Glomerular endothelial cell (primary cell): Measurements from ENCODE around the gene CDC20B. TPM values are rescaled to one million over a fixed set of nuclear protein-coding genes. Genes with fewer than 3 reads are reported as not detected.

Experiments used
- DNase-seq: peaks from one replicate; pipeline ENCODE4 v3.0.0-alpha.2; 2011; ENCODE audit warnings: low read depth, low spot score; ENCODE audit errors: extremely low read depth
- total RNA-seq: library from RNA; depleted of rRNA; stranded (reverse); fragments of >200 nt; gene quantifications from 2 replicates; pipeline ENCODE4 v1.2.3, GENCODE V29; 2015

CDC20B gene
- total RNA-seq = 0.23 TPM in 1 of 2 replicates, not detected in the other

- DNase-seq = no peak
Measured at GRCh38 chr5:55172937-55173686, at the start of gene CDC20B. CDC20B (minus strand) TSS chr5:55173177; CDS start chr5:55173000, 177 bp downstream.

GRCh38 chr5:55222092-55222984 lies 49.4 kb upstream of the CDC20B start:
- no peak for DNase-seq

- no peak for DNase-seq
Measured at GRCh38 chr5:55220433-55221185, 47.6 kb upstream of the CDC20B start.

DNA sequence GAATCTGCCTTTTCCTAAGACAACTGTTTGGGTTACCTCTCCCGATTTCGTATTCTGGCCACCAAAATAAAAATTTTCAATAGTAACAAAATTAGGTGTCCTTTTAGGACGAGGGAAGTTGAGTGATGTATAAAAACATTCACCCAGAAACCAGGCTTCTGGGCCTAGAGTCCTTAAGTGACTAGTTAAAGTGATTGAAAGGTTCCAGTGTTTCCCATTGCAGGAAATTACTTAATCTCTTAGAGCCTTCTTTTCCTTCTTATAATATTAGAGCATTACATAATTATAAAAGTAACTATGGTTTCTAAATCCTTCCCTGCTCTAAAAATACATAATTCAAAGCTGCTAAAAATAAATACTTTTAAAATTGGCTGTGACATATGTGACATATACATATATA lies 46.8 kb upstream of the CDC20B start:
- no peak for DNase-seq

DNA sequence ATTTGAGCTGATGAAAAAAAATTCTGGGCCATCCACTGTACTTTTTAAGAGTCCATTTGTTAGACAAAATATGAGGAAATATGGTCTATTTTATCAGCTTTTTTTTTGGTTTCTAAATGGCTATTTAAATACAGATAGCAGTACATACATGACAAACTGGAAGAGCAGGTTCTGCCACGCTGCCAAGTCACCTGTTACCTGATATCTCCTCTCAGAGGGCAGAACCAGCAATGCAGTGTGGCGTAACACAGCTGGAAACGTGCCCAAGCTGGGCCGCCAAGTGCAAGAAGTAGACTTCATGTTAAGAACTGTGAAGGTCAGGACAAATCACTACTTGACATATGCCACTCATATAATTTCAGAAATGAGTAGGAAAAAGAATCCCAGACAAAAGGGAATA lies 46.0 kb upstream of the CDC20B start:
- DNase-seq = no peak

DNA sequence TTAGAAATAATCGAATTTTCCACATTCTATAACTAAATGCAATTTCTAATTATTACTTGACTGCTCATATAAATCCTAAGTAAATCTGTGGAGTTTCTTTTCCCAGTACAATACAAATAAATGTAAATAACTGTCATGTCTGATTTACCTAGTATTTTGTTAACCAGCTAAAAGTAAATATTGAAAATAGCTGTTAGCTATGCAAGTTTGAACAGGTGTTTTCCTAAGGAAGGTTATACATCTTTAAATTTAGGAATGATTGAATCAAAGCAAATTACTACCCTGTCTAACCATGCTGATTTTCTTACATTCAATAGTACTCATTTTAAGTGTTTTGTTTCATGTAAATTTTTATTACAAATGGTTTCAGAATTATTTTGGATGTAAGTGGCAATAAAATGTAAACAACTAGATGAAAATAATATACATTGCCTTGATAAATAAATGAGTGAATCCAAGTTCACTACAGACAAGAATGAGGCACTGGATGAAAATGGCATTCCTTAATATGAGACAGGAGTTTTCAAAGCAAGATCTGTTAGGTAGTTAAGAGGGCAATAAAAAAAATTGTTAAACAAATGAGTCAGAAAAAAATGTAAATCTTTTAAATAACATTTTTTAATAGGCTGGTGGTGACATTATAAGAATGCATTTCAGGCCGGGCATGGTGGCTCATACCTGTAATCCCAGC lies 38.4 kb upstream of the CDC20B start:
- no peak for DNase-seq

- DNase-seq = no peak
Measured at GRCh38 chr5:55205001-55205400, 32.0 kb upstream of the CDC20B start.

GRCh38 chr5:55191165-55191564 lies 18.2 kb upstream of the CDC20B start:
- no peak for DNase-seq

DNA sequence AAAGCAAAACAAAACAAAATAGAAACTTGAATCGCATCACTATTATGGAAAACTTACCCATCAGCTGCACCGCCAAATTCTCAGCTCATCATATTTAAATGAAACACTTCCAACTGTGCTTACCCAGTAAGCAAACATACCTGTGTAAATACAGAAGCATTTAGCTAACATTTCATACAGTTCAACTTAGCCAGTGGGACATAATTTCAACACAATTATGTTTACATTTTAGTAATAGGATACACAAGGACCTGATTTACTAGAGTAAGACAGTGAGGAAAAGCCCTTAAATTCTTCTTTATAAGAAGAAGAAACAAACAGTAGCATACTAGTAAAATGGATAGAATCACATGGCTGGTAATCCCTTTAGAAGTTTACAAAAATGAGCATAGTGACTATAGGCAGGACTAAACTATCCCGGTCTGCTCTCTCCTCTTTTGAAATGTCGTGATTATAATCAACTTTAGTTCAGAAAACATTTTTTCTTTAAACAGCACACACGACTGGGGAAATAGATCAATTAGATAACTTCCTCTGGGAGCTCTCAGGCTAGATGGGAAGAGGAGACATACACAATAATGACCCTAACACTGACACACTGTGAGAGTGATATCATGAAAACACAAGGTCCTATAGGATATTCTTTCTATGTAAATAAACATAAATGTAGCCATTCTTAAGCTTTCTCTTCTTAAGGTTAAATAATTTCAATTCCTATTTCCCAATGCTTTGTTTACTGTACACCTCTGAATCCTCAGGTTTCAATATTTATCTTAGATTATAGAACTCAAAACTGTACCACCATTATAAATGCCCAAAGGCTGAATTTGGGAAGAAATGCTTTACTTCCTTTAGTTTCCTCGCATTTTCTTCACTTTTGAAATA lies 15.9 kb upstream of the CDC20B start:
- no peak for DNase-seq

- no peak for DNase-seq
Measured at GRCh38 chr5:55187370-55187769, 14.4 kb upstream of the CDC20B start.

- DNase-seq = no peak
Measured at GRCh38 chr5:55180016-55180415, 7.0 kb upstream of the CDC20B start.

DNA sequence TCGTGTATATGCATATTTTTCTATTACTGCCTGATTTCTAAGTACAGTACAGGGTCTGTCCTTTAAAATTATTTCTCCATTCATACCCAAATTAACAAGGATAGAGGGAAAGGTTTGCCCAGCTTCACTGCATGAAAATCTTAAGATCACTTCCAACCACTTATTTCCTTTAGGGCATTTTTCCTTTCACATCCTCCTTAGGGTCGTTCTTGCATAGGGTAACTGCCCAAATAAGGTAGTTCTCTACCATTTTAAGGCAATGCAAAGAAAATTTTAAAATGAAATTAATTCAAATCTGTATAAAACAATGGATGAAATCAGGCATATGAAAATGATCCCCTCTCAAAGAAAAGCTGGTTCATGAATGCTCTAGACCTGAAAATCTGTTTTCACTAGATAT lies 4.1 kb upstream of the CDC20B start:
- DNase-seq = no peak

- DNase-seq = no peak
Measured at GRCh38 chr5:55176176-55176818, 3.3 kb upstream of the CDC20B start.

DNA sequence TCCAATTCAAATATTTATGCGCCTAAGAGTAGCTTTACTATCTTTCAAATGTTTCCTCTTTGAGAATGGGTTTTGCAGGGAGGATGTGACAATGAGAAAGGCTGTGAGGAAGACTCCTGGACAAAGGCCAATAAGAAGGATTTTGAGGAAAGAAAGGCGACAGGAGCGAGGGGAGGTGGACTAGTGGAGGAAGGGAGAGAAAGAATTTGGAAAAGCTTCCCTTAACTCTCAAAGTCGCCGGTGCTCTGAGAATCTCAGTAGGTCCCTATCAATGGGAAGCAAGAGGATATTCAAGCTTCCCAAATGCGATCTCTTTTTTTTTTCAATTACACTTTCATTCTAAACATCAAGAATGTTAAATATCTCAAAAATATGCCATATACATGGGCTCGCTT lies 2.8 kb upstream of the CDC20B start:
- DNase-seq = no peak

- DNase-seq = no peak
Measured at GRCh38 chr5:55173687-55174230, 782 bp upstream of the CDC20B start.

DNA sequence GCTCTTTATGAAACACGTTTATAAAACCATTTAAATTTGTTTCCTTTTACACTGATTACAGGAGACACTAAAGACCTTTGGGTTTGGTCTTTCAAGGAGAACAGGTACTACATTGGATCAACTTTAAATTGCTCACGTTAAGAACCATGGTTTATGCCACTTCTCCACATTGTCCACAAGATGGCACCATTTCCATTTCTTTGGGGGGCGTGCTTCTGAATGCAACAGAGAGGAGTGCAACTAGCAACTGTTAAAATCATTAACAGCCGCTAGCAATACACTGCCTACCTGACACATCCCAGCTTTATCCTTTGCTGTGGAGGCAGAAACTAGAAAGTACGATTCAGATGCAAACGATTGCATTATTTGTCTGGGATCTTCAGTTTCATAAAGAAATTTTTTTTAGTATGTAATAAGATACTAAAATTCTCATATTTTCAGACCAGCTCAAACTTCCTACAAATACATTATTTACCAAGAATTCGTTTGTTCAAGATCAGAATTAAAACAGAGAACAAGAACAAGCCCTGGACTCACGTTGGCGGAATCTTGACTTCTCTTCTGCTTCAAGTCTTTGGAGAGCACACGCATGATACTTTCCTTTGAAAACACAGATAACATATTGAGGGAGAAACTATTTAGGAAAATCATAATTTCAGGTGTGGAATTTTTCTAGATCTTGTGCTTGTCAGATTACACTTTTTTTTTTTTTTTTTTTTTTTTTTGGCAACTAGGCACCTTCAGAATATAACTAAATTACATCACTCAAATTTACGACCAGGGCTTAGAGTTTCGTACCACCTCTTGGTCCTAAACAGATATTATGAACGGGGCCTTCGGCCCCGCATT lies 702 bp downstream of the CDC20B start:
- peak; percentile 56 for DNase-seq

GRCh38 chr5:55171471-55171870 lies 1.5 kb downstream of the CDC20B start:
- no peak for DNase-seq

- no peak for DNase-seq
Measured at GRCh38 chr5:55162666-55163065, 10.3 kb downstream of the CDC20B start.
